NCI-H748 treated with DMSO at 0.1 percent for 48 hours (cell line): Measurements from ENCODE around the gene TVP23A.
"Not testable (repeated sequence)": the region's sequence is repeated elsewhere in the genome, so short reads cannot be mapped to it uniquely, and the experiment has no call there.

Experiments
- DNase-seq: peaks from one replicate; lab custom pipeline; 2025; lab: John Stamatoyannopoulos, UW

The TVP23A gene

DNA sequence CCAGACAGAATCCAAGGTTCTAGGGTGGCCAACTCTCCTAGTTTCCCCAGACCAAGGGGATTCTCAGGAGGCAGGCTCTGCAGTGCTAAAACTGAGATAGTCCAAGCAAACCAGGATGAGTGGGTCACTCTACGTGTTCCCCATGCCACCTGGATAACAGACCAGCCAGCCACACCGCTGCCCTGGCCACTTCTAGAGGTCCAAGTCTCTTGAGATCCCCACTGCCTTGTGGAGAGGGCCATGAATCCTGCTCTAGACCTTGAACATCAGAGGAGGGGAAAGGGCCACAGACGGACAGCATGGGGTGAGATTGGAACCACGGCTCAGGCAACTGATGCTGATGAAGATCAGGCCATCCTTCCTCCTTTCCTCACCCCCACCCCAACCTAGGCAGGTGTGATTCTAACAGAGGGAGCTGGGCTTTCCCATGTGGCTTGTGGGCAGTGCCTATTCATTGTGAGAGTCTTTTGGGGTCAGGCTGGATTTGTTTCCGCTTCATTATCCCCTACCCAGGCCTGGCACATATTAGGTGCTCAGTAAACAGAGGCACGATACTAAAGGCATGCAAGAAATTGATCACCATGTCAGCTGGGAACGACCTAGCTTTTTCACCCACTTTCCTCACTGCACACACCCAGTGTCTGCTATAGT, 16.8 kb upstream of the TVP23A start:
- no peak for DNase-seq

DNA sequence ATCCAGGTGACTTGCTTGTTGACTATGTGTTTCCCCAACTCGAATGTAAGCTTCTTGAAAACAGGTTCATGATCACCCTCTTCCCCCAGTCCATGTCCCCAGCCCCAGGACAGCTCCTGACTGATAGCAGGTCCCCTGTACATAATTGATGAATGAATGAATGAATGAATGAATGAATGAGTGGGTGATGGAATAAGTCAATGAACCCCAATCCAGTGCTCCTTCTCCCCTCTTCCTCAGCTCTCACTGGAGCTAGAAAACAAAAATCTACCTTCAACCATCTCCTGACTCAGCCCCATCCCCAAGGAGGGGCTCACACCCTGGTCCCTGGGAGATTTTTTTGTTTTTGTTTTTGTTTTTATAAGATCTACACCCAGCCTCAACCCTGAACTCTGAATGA, 16.2 kb upstream of the TVP23A start:
- no peak for DNase-seq

- no peak for DNase-seq
Measured at GRCh38 chr16:10834130-10834529, 15.5 kb upstream of the TVP23A start.

DNA sequence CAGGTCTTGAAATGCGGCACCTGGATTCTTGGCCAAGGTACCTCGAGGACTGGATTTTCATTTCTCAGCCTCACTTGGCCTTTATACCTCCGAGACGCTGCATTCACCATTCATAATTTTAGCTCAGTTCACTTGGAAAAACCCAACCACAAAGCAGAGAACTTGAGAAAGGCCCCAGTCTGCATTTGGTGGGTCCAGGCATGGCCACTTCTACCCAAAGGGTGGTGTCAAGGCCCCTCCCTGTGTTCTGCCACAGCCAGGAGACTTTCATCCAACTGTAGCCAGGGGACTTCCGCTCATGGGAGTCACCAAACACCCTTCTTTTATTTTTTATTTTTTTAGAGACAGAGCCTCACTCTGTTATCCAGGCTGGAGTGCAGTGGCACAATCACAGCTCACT, 14.7 kb upstream of the TVP23A start:
- DNase-seq: no peak

DNA sequence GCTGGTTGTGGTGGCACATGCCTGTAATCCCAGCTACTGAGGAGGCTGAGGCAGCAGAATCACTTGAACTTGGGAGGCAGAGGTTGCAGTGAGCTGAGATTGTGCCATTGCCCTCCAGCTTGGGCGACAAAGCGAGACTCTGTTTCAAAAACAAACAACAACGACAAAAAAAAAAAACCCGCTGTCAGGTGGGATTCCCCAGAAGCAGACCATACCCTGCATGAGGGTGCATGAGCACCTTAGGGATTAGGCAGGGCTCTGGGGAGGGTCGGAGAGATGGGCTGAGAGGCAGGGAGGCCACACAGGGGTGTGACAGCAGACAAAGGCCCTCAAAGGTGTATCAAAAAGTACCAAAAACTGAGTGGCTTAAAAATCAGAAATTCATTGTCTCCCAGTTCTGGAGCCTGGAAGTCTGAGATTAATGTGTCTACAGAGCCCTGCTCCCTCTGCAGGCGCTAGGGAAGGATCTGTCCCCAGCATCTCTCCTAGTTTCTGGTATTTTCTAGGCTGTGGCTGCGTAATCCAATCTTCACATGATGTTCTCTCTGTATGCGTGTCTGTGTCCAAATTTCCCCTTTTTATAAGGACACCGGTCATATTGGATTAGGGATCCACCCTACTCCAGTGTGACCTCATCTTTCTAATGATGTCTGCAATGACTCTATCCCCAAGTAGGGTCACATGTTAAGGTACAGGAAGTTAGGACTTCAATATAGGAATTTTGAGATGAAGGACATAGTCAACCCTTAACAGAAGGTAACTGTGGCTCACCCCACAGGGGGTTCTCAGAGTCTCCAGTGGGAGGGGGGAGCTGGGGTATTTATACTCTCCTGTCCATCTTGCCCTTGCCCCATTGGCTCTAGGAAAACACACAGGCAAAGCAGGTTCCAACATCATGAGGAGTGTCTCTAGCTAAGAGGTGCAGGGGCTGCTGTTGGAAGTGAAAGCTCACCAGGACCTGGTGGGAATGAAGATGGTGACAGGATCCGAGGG, 13.6 kb upstream of the TVP23A start:
- DNase-seq: no peak

DNA sequence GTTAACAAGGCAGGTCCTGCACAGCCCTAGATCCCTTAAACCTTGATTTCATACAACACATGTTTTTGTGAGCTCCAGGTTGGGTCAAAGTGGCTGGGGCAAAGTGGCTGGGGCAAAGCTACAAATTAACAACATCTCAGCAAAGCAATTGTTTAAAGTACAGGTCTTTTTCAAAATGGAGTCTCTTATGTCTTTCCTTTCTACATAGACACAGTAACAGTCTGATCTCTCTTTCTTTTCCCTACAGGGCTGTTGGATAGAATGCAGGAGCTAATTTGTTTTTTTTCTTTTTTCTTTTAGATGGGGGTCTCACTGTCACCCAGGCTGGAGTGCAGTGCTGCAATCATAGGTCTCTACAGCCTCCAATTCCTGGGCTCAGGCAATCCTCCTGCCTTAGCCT, 11.6 kb upstream of the TVP23A start:
- DNase-seq: not testable (repeated sequence)

GRCh38 chr16:10829390-10830098, 10.9 kb upstream of the TVP23A start:
- not testable (repeated sequence) for DNase-seq

DNA sequence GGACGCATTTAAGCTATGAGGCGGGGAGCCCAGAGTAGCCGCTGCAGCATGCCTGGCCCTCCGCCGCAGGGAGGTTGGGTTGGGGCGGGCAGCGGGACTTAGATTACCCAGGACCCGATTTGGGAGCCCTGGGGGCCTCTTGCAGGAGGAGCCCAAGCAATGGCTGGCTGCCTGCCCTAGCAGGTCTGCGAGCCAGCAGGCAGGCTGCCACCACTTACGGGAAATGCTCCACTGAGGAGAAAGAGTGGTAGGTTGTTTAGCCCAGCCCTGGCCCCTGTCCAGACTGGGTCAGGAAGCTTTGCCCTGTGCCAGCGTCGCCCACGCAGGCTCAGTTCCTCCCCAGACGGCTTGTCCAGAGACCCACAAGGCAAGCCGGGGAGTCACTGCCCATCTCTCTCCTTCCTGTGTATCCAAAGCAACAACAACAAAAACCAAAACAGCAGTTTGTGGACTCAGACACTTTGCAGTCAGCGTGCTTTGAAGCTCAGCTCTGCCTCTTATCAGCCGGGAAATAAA, 10.3 kb upstream of the TVP23A start:
- no peak for DNase-seq

- DNase-seq: no peak
Measured at GRCh38 chr16:10827691-10828341, 9.2 kb upstream of the TVP23A start.

GRCh38 chr16:10824111-10824893, 5.7 kb upstream of the TVP23A start:
- DNase-seq: no peak

DNA sequence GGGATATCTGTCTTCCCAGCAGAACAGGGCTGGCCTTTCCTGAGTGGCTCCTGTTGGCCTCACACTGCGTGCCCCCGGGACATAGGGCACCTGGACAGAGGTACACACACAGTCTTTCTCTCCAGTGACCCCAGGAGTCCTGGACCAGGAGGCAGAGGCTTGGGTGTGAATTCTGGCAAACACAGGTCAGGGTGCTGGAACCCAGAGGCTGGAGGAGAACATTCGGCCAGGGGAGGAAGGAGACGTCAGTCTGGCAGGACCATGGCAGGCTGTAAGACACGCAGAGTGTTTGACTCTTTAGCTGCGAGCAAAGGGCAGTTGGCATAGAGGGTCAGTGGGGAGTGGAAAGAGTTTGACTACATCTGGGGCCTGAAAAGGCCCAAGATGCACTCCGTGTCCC, 4.1 kb upstream of the TVP23A start:
- DNase-seq: no peak

DNA sequence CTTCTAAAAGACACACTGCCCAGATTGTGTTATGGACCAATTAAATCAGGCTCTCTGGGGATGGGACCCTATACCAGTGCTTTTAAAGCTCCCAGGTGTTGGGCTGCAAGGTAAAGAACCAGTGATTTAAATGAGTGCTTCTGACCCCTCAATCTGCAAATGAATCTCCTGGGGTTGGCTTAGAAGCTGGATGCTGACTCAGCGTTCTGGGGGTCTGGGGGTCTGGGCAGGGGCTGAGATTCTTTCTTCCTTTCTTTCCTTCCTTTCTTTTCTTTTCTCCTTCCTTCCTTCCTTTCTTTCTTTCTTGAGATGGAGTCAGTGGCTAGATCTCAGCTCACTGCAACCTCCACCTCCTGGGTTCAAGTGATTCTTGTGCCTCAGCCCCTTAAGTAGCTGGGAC, 2.0 kb upstream of the TVP23A start:
- no peak for DNase-seq

- no peak for DNase-seq
Measured at GRCh38 chr16:10817514-10817913, 1.1 kb downstream of the TVP23A start.

DNA sequence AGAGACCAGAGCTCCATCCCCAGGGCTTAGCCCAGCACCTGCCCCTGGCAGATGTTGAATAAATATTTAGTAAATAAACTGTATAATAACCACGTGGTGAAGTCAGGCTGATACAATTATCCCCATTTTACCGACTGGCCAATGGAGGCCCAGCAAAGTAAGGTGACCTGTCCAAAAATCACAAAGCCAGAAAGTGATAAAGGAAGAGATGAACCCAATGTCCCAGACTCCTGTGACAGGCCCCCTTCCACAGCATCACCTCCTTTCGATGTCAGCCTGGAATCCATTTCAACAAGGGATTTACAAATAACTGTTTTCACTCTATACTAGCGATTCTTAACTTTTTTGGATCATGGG, 5.5 kb downstream of the TVP23A start:
- DNase-seq: no peak

- no peak for DNase-seq
Measured at GRCh38 chr16:10812312-10813098, 6.1 kb downstream of the TVP23A start.

DNA sequence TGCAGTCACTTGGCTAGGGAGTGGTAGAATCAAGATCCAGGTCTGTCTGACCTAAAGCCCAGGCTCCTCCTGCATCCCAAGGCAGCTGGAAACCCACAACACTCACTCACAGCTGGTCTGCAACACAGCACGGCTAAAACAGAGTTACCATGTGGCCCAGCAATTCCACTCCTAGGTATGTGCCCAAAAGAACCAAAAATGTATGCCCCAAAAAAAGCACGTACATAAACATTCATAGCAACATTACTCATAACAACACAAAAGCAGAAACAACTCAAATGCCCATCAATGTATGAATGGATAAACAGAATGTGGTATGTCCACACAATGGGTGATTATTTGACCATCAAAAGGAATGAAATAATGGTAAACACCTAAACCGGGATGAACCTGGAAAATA, 8.9 kb downstream of the TVP23A start:
- no peak for DNase-seq

DNA sequence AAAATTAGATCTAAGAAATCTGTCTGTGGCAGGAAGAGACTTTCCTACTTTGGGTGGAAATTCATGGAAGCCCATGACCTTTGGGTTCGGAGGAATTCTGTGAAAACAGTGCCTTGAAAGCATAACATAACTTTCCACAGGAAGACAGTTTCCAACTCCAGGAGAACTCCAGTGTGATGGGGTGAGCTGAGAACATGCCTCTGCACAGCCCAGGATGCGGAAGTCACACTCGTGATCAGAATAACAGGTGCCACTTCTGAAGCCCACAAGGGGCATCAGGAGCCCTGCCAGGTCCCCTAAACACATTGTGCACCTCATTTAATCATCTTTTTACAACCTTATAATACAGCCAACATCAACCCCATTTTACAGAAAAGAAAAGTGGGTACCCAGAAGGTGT, 9.7 kb downstream of the TVP23A start:
- DNase-seq: no peak

- DNase-seq: no peak
Measured at GRCh38 chr16:10808218-10808617, 10.4 kb downstream of the TVP23A start.

DNA sequence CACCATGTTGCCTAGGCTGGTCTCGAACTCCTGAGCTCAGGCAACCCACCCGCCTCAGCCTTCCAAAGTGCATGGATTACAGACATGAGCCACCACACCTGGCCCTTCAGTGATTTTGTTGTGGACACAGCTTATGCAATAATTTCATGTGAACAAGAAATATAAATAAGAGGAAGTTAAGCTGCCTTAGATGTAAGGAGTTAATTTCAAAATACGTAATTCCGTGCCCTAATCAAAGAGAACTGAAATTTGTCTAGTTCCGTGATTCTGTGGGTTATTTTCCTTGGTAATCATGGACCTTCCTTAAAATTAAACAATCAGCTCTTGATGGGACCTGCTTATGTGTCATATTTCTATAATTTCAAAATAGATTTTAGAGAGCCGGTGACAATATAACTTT, 11.9 kb downstream of the TVP23A start:
- no peak for DNase-seq

GRCh38 chr16:10805334-10805733, 13.3 kb downstream of the TVP23A start:
- DNase-seq: no peak
